ENCODE data around the gene WDR64. TPM values are rescaled to one million over a fixed set of nuclear protein-coding genes. Genes with fewer than 3 reads are reported as not detected.

Gene WDR64
- total RNA-seq, 1 donor from 2014 or later, result not detected

GRCh38 chr1:241612533-241613477 lies 39.3 kb upstream of the WDR64 start:
- no peak overlapping the region for H3K27ac Mint-ChIP-seq (ENCODE audit: unreplicated experiment)
- DNase-seq, result no peak
- H3K9me3 Mint-ChIP-seq (ENCODE audit: unreplicated experiment), result no peaks in the 10 kb centered on the region
- H3K4me1 Mint-ChIP-seq (ENCODE audit: low read depth, unreplicated experiment), result no peaks in the 10 kb centered on the region
- H3K27me3 Mint-ChIP-seq (ENCODE audit: unreplicated experiment), result no peaks in the 10 kb centered on the region
- no peak for TF ChIP-seq CTCF (IDR thresholded peaks at IDR 0.05; ENCODE audit: partially characterized antibody, unreplicated experiment)
- H3K36me3 Mint-ChIP-seq (ENCODE audit: unreplicated experiment), result no peaks in the 10 kb centered on the region
- no peak overlapping the region for H3K4me3 Mint-ChIP-seq (ENCODE audit: unreplicated experiment)

- Mint-ChIP-seq H3K27me3 (ENCODE audit: unreplicated experiment) (no peaks in the 10 kb centered on the region), H3K4me3 (ENCODE audit: unreplicated experiment) (no peak overlapping the region), H3K36me3 (ENCODE audit: unreplicated experiment) (no peaks in the 10 kb centered on the region), H3K4me1 (ENCODE audit: low read depth, unreplicated experiment) (no peaks in the 10 kb centered on the region), H3K27ac (ENCODE audit: unreplicated experiment) (no peak overlapping the region), H3K9me3 (ENCODE audit: unreplicated experiment) (no peaks in the 10 kb centered on the region)
- TF ChIP-seq CTCF (IDR thresholded peaks at IDR 0.05; ENCODE audit: partially characterized antibody, unreplicated experiment), result no peak
- no peak for DNase-seq
Measured at GRCh38 chr1:241614144-241614543, 37.9 kb upstream of the WDR64 start.

GRCh38 chr1:241614572-241614971 lies 37.5 kb upstream of the WDR64 start:
- no peak overlapping the region for H3K4me3 Mint-ChIP-seq (ENCODE audit: unreplicated experiment)
- DNase-seq, result no peak
- TF ChIP-seq CTCF (IDR thresholded peaks at IDR 0.05; ENCODE audit: partially characterized antibody, unreplicated experiment), result no peak
- no peak overlapping the region for H3K27ac Mint-ChIP-seq (ENCODE audit: unreplicated experiment)
- no peaks in the 10 kb centered on the region for H3K4me1 Mint-ChIP-seq (ENCODE audit: low read depth, unreplicated experiment)
- no peaks in the 10 kb centered on the region for H3K36me3 Mint-ChIP-seq (ENCODE audit: unreplicated experiment)
- H3K9me3 Mint-ChIP-seq (ENCODE audit: unreplicated experiment), result no peaks in the 10 kb centered on the region
- no peaks in the 10 kb centered on the region for H3K27me3 Mint-ChIP-seq (ENCODE audit: unreplicated experiment)

GRCh38 chr1:241615043-241615974 lies 36.8 kb upstream of the WDR64 start:
- H3K27ac Mint-ChIP-seq (ENCODE audit: unreplicated experiment), result no peak overlapping the region
- TF ChIP-seq CTCF (IDR thresholded peaks at IDR 0.05; ENCODE audit: partially characterized antibody, unreplicated experiment), result no peak
- no peaks in the 10 kb centered on the region for H3K9me3 Mint-ChIP-seq (ENCODE audit: unreplicated experiment)
- DNase-seq, result no peak
- H3K4me1 Mint-ChIP-seq (ENCODE audit: low read depth, unreplicated experiment), result no peaks in the 10 kb centered on the region
- H3K4me3 Mint-ChIP-seq (ENCODE audit: unreplicated experiment), result no peak overlapping the region
- no peaks in the 10 kb centered on the region for H3K27me3 Mint-ChIP-seq (ENCODE audit: unreplicated experiment)
- no peaks in the 10 kb centered on the region for H3K36me3 Mint-ChIP-seq (ENCODE audit: unreplicated experiment)

All from glutamatergic neuron (in vitro differentiated cells).